Measurements from ENCODE around the gene HBP1. TPM values are rescaled to one million over a fixed set of nuclear protein-coding genes. Genes with fewer than 3 reads are reported as not detected.
"Not testable (repeated sequence)": the region's sequence is repeated elsewhere in the genome, so short reads cannot be mapped to it uniquely, and the experiment has no call there.

Gene HBP1
- total RNA-seq, 2 donors from 2014 or later = 41.1 to 58.0 TPM

GRCh38 chr7:107145067-107145838, 23.6 kb upstream of the HBP1 start:
- no peak for DNase-seq
- Mint-ChIP-seq H3K4me3 (no peak overlapping the region), H3K4me1 (ENCODE audit: low read depth) (peaks cover 5% of the 10 kb centered on the region), H3K9me3 (no peaks in the 10 kb centered on the region), H3K27me3 (ENCODE audit: low read depth) (no peaks in the 10 kb centered on the region), H3K36me3 (ENCODE audit: insufficient read depth in 2 of 2) (no peaks in the 10 kb centered on the region), H3K27ac (no peak overlapping the region)
- ATAC-seq (replicated peaks in 1 of 2) = no peak

GRCh38 chr7:107147464-107148393, 21.1 kb upstream of the HBP1 start:
- no peaks in the 10 kb centered on the region for H3K36me3 Mint-ChIP-seq (ENCODE audit: insufficient read depth in 2 of 2)
- no peak overlapping the region for H3K4me3 Mint-ChIP-seq
- H3K27me3 Mint-ChIP-seq (ENCODE audit: low read depth) = no peaks in the 10 kb centered on the region
- peaks cover 5% of the 10 kb centered on the region for H3K4me1 Mint-ChIP-seq (ENCODE audit: low read depth)
- no peak overlapping the region for H3K27ac Mint-ChIP-seq
- DNase-seq (peak; percentile 23 to 42), ATAC-seq (replicated peaks in 1 of 2) (peak; percentile 67 to 80)
- no peaks in the 10 kb centered on the region for H3K9me3 Mint-ChIP-seq

GRCh38 chr7:107148721-107149120, 20.1 kb upstream of the HBP1 start:
- no peak for ATAC-seq (replicated peaks in 1 of 2)

GRCh38 chr7:107149863-107150262, 18.9 kb upstream of the HBP1 start:
- H3K4me1 Mint-ChIP-seq (ENCODE audit: low read depth) = peaks cover 5% of the 10 kb centered on the region
- no peaks in the 10 kb centered on the region for H3K27me3 Mint-ChIP-seq (ENCODE audit: low read depth)
- no peak overlapping the region for H3K27ac Mint-ChIP-seq
- H3K36me3 Mint-ChIP-seq (ENCODE audit: insufficient read depth in 2 of 2) = no peaks in the 10 kb centered on the region
- H3K9me3 Mint-ChIP-seq = no peaks in the 10 kb centered on the region
- no peak for ATAC-seq (replicated peaks in 1 of 2)
- no peak for DNase-seq
- H3K4me3 Mint-ChIP-seq = no peak overlapping the region

More at GRCh38 chr7:107148721-107149120, 20.1 kb upstream of the HBP1 start:
- no peak overlapping the region for H3K27ac Mint-ChIP-seq
- peaks cover 5% of the 10 kb centered on the region for H3K4me1 Mint-ChIP-seq (ENCODE audit: low read depth)
- no peak for DNase-seq
- no peaks in the 10 kb centered on the region for H3K9me3 Mint-ChIP-seq
- H3K4me3 Mint-ChIP-seq = no peak overlapping the region
- no peaks in the 10 kb centered on the region for H3K36me3 Mint-ChIP-seq (ENCODE audit: insufficient read depth in 2 of 2)
- no peaks in the 10 kb centered on the region for H3K27me3 Mint-ChIP-seq (ENCODE audit: low read depth)

GRCh38 chr7:107150375-107151073, 18.3 kb upstream of the HBP1 start:
- no peak overlapping the region for H3K27ac Mint-ChIP-seq

GRCh38 chr7:107151538-107151937, 17.3 kb upstream of the HBP1 start:
- Mint-ChIP-seq H3K9me3 (no peaks in the 10 kb centered on the region), H3K27ac (no peak overlapping the region), H3K27me3 (ENCODE audit: low read depth) (no peaks in the 10 kb centered on the region), H3K4me3 (no peak overlapping the region), H3K36me3 (ENCODE audit: insufficient read depth in 2 of 2) (no peaks in the 10 kb centered on the region), H3K4me1 (ENCODE audit: low read depth) (peaks cover 5% of the 10 kb centered on the region)
- ATAC-seq (replicated peaks in 1 of 2) (no peak), DNase-seq (no peak)

More at GRCh38 chr7:107150375-107151073, 18.3 kb upstream of the HBP1 start:
- no peaks in the 10 kb centered on the region for H3K27me3 Mint-ChIP-seq (ENCODE audit: low read depth)
- no peaks in the 10 kb centered on the region for H3K9me3 Mint-ChIP-seq
- H3K4me1 Mint-ChIP-seq (ENCODE audit: low read depth) = peaks cover 5% of the 10 kb centered on the region
- H3K36me3 Mint-ChIP-seq (ENCODE audit: insufficient read depth in 2 of 2) = no peaks in the 10 kb centered on the region
- H3K4me3 Mint-ChIP-seq = no peak overlapping the region
- DNase-seq = peak; percentile 67 to 75
- peak; percentile 56 to 73 for ATAC-seq (replicated peaks in 1 of 2)

GRCh38 chr7:107152011-107152410, 16.8 kb upstream of the HBP1 start:
- no peaks in the 10 kb centered on the region for H3K27me3 Mint-ChIP-seq (ENCODE audit: low read depth)
- peaks cover 5% of the 10 kb centered on the region for H3K4me1 Mint-ChIP-seq (ENCODE audit: low read depth)
- no peak overlapping the region for H3K27ac Mint-ChIP-seq
- no peak for DNase-seq
- no peaks in the 10 kb centered on the region for H3K36me3 Mint-ChIP-seq (ENCODE audit: insufficient read depth in 2 of 2)
- H3K4me3 Mint-ChIP-seq = no peak overlapping the region
- peak in 1 of 2 donors; percentile 51 for ATAC-seq (replicated peaks in 1 of 2)
- H3K9me3 Mint-ChIP-seq = no peaks in the 10 kb centered on the region

- no peak for ATAC-seq (replicated peaks in 1 of 2)
- Mint-ChIP-seq H3K36me3 (ENCODE audit: insufficient read depth in 2 of 2) (no peaks in the 10 kb centered on the region), H3K9me3 (no peaks in the 10 kb centered on the region), H3K4me1 (ENCODE audit: low read depth) (no peaks in the 10 kb centered on the region), H3K27ac (no peak overlapping the region), H3K4me3 (no peak overlapping the region), H3K27me3 (ENCODE audit: low read depth) (no peaks in the 10 kb centered on the region)
- DNase-seq = no peak
These were observed 14.0 kb upstream of the HBP1 start for GRCh38 chr7:107154826-107155225.

GRCh38 chr7:107155726-107156125, 13.1 kb upstream of the HBP1 start:
- not testable (repeated sequence) for H3K36me3 Mint-ChIP-seq (ENCODE audit: insufficient read depth in 2 of 2); H3K27ac Mint-ChIP-seq

GRCh38 chr7:107157091-107157490, 11.7 kb upstream of the HBP1 start:
- Mint-ChIP-seq H3K27ac (no peak overlapping the region), H3K27me3 (ENCODE audit: low read depth) (no peaks in the 10 kb centered on the region), H3K36me3 (ENCODE audit: insufficient read depth in 2 of 2) (no peaks in the 10 kb centered on the region), H3K4me3 (no peak overlapping the region), H3K9me3 (no peaks in the 10 kb centered on the region), H3K4me1 (ENCODE audit: low read depth) (no peaks in the 10 kb centered on the region)
- no peak for DNase-seq
- ATAC-seq (replicated peaks in 1 of 2) = no peak

More at GRCh38 chr7:107155726-107156125, 13.1 kb upstream of the HBP1 start:
- DNase-seq; H3K9me3 Mint-ChIP-seq; ATAC-seq (replicated peaks in 1 of 2); H3K4me1 Mint-ChIP-seq (ENCODE audit: low read depth); H3K27me3 Mint-ChIP-seq (ENCODE audit: low read depth); H3K4me3 Mint-ChIP-seq: not testable (repeated sequence)

GRCh38 chr7:107158028-107158427, 10.8 kb upstream of the HBP1 start:
- Mint-ChIP-seq H3K27ac (no peak overlapping the region), H3K9me3 (no peaks in the 10 kb centered on the region), H3K4me1 (ENCODE audit: low read depth) (no peaks in the 10 kb centered on the region), H3K36me3 (ENCODE audit: insufficient read depth in 2 of 2) (no peaks in the 10 kb centered on the region), H3K4me3 (no peak overlapping the region), H3K27me3 (ENCODE audit: low read depth) (no peaks in the 10 kb centered on the region)
- no peak for DNase-seq
- no peak for ATAC-seq (replicated peaks in 1 of 2)

- Mint-ChIP-seq H3K27ac (no peak overlapping the region), H3K9me3 (no peaks in the 10 kb centered on the region), H3K36me3 (ENCODE audit: insufficient read depth in 2 of 2) (no peaks in the 10 kb centered on the region), H3K27me3 (ENCODE audit: low read depth) (peaks cover 7% of the 10 kb centered on the region), H3K4me3 (no peak overlapping the region), H3K4me1 (ENCODE audit: low read depth) (no peaks in the 10 kb centered on the region)
- ATAC-seq (replicated peaks in 1 of 2) (no peak), DNase-seq (no peak)
These were observed 8.4 kb upstream of the HBP1 start for GRCh38 chr7:107160389-107160788.

- no peaks in the 10 kb centered on the region for H3K36me3 Mint-ChIP-seq (ENCODE audit: insufficient read depth in 2 of 2)
- no peak for ATAC-seq (replicated peaks in 1 of 2)
- peaks cover 7% of the 10 kb centered on the region for H3K27me3 Mint-ChIP-seq (ENCODE audit: low read depth)
- H3K4me3 Mint-ChIP-seq = no peak overlapping the region
- DNase-seq = no peak
- H3K4me1 Mint-ChIP-seq (ENCODE audit: low read depth) = peaks cover 4% of the 10 kb centered on the region
- H3K9me3 Mint-ChIP-seq = no peaks in the 10 kb centered on the region
- H3K27ac Mint-ChIP-seq = no peak overlapping the region
These were observed 7.4 kb upstream of the HBP1 start for GRCh38 chr7:107161415-107161814.
